Loucy (cell line): ENCODE data around the gene OR8B3.

Experiments used
- CTCF ChIP-seq: fragments of 200-600 bp; sonication (generic); conservative IDR thresholded peaks from 2 replicates; pipeline ENCODE4 v1.5.1; 2014; ENCODE audit warnings: mild to moderate bottlenecking, antibody characterized with exemption, low read length
- EZH2phosphoT487 ChIP-seq: fragments of 200-600 bp; IDR thresholded peaks from 2 replicates; pipeline ENCODE4 v1.6.1; 2018; ENCODE audit warnings: antibody characterized with exemption, mild to moderate bottlenecking, moderate library complexity, borderline replicate concordance

- TF ChIP-seq CTCF (no peak), EZH2phosphoT487 (no peak)
Observed at GRCh38 chr11:124405581-124405980, 6.8 kb upstream of the OR8B3 start.
